GM18520 (cell line): ENCODE data around the gene TCF25.

Experiments
- ATAC-seq: cut with Tn5 transposase; IDR thresholded peaks from one replicate; pipeline ENCODE4 v1.9.1; 2021; ENCODE audit not compliant: unreplicated experiment

The TCF25 gene

GRCh38 chr16:89936034-89936433, 62.6 kb downstream of the TCF25 start:
- ATAC-seq, result no peak

DNA sequence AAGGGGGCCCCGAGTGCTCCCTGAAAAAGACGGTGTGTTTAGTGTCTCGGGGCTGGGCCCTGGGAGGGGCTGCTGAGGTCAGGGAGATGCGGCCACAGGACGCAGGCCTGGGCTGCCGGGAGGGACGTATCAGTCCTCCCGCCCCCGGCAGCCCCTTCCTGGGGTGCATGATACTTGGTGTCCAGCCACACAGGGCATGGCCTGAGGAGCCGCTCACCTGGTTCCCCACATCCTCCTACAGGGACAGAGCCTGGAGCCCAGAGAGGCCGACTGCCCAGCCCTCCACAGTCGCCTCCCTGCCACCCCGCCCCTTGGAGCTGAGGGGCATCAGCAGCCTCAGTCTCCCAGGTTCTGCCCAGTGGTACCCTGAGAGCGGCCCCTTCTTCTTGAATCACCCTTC, 63.1 kb downstream of the TCF25 start:
- no peak for ATAC-seq

DNA sequence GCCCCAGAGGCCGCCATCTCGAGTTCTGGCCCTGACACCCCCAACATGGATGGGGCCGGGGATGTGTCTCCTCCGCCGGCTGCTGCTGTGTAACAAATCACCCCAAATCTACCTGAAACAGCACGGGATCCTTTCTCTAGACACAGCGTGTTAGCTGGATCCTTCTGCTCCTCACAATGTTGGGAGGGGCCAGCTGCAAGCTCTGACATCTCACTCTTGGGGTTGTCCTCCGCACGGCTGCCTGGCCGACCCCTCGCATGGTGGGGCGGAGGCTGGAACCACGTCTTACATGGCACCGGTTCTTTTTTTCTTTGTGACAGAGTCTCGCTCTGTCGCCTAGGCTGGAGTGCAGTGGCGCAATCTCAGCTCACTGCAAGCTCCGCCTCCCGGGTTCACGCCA, 63.6 kb downstream of the TCF25 start:
- no peak for ATAC-seq

- ATAC-seq, result no peak
Observed at GRCh38 chr16:89938175-89938885, 64.9 kb downstream of the TCF25 start.

- ATAC-seq, result no peak
Observed at GRCh38 chr16:89944773-89945172, 71.4 kb downstream of the TCF25 start.

- no peak for ATAC-seq
Observed at GRCh38 chr16:89945654-89946053, 72.3 kb downstream of the TCF25 start.

GRCh38 chr16:89946515-89946914, 73.1 kb downstream of the TCF25 start:
- ATAC-seq, result no peak

- ATAC-seq, result no peak
Observed at GRCh38 chr16:89949121-89949742, 75.8 kb downstream of the TCF25 start.

DNA sequence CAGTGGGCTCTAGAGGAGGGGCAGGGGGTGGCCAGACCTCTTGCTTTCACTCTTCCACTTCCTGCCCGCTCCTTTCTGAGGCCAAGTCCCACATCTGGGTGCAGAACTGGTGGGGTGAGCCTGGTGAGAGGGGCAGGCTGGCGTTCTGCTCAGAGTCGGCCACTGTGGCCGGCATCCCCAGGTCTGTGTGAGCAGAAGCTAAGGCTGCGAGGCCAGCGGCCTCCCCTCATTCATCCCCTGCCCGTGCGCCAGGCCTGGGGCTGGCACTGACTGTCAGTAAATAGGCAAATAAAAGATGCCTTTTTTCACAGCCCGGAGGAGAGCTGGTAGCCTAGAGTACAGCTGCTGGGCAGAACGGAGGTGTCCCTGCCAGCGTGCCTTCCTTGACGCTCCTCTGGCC, 76.4 kb downstream of the TCF25 start:
- ATAC-seq, result no peak

GRCh38 chr16:89951509-89951908, 78.1 kb downstream of the TCF25 start:
- no peak for ATAC-seq

- no peak for ATAC-seq
Observed at GRCh38 chr16:89952049-89952448, 78.7 kb downstream of the TCF25 start.

DNA sequence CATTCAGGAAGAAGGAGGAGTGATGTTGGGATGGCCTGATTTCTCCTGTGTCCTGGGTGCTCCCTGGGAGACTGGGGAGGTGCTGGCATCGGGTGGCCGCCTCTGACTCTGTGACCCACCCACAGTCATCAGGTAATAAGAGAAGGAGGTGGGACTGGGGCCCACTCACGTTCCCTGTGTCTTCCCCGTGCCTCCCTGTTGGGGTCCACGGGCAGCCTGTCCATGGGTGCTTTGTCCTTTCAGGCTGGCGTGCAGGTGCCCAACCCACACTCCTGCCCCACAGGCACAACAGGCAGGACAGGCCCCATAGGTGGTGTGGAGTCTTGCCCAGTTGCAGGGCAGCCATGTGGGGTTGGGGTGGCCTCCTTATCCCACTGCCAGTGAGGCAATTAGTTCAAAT, 79.2 kb downstream of the TCF25 start:
- no peak for ATAC-seq

DNA sequence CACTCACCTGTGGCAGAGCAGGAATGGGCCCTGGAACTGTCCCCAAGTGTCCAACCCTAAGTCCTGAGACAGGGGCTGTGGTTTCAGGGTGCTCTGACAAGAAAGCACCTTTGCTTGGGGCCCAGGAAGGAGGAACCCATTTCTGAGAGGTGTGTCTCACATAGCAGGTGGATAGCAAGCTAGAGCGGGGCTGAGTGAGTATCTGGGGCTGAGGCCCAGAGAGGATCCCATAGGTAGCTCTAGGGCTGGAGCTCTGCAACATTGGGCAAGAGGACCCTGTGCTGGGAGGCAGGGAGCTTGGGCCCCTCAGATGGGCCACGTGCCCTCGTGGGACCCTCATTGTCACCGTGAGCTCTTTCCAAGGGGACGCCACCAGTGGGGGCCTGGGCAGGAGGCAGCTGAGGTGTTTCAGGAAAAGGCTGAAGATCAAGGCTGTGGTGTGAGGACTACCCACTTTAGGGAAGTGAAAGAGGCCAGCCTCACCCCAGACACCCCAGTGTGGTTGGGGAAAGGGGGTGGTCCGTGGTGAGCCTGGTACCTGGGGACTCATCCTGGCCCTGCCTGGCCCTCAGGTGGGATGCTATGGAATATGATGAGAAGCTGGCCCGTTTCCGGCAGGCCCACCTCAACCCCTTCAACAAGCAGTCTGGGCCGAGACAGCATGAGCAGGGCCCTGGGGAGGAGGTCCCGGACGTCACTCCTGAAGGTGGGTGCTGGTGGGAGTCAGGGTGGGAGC, 80.4 kb downstream of the TCF25 start:
- no peak for ATAC-seq

DNA sequence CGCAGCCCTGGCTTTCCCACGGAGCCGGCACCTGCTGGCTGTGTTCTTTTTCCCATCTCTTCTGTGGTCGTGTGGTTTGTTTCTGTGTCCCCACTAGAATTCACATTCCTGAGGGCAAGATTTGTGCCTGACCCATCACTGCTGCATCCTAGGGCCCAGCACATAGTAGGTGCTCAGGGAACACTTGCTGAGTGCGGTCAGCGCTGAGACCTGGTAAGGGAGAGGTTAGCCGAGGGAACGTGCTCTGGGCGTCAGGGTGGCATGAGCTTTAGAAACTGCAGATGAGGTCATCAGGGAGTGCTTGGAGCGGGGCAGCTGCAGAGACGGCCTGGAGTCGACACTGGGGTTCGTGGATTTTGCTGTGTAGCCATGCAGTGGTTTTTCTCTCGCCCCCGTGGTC, 81.1 kb downstream of the TCF25 start:
- ATAC-seq, result no peak

GRCh38 chr16:89955001-89955685, 81.8 kb downstream of the TCF25 start:
- ATAC-seq, result no peak

DNA sequence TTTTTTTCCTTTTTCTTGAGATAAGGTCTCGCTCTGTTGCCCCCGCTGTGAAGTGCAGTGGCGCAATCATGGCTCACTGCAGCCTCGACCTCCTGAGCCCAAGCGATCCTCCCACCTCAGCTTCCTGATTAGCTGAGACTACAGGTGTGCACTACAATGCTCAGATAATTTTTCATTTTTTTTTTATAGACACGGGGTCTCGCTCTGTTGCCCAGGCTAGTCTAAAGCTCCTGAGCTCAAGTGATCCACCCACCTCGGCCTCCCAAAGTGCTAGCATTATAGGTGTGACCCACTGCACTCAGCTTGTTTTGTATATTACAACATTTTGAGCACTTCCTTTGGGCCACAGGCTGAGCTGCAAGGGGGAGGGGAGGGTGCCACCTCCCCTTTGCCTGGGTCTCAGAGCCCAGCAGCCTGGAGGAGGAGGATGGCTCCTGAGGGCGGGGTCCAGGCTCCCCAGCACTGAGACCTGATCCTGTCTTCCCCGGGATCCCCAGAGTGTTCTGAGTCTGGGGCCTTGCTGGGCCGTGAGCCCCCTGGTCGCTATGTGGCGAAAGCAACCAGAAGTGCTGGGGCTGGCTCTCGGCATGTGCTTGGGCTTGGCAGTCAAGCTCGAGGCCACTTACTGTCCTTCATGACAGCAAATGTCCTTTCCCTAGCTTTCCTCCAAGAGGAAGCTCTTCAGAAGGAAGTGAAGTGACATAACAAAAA, 83.3 kb downstream of the TCF25 start:
- ATAC-seq, result no peak

- ATAC-seq, result no peak
Observed at GRCh38 chr16:89957216-89957785, 83.9 kb downstream of the TCF25 start.

DNA sequence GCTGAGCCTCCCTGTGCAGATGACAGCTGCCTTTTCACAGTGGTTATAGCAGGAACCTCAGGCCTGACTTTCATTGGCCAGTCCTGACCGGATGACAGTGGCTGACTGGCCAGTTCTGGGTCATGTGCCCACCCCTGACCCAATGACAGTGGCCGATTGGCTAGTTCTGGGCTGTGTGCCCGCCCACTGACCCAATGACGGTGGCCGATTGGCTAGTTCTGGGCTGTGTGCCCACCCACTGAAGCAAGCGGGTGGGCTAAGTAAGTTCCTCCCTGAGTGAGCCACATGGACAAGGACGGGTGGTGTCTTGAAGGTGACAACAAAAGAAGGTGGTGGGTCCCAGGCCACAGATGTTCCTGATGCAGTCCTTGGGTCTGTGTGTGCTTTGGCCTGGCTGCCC, 84.7 kb downstream of the TCF25 start:
- ATAC-seq, result no peak

DNA sequence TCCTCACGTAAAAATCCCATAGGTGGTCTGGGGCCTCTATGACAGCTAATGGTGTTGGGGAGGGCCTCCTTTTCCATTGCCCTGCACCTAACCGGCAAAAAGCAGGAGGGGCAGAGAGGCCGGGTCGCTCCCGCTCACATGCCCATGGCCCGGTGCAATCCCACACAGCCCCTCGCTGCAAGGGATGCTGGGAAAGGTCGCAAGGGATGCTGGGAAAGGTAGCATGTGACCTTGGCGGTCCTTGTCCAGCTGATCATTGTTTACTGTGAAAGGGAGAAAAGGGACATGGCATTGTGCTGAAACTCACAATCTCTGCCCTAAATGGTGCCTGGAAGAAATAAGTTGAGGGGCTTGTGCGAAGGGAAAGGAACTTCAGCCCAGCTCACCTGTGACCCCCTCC, 85.2 kb downstream of the TCF25 start:
- ATAC-seq, result no peak

DNA sequence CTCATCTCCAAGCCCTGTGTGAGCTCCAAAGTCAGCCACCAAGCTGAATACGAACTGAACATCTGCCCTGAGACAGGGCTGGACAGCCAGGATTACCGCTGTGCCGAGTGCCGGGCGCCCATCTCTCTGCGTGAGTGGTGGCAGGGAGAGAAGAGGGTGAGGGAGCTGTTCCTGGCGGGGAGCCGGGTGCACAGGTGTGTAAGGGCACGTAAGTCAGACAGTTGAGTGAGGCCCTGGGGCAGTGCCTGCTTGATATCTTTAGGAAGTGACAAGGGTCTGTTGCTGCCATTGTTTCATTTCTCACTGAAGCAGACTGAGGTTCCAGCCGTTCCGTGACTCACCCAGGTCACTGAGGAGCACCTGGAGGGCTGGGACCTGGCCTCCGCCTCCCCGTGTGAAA, 87.6 kb downstream of the TCF25 start:
- no peak for ATAC-seq
